Measurements from ENCODE around the gene PRKRIP1.

Gene PRKRIP1

DNA sequence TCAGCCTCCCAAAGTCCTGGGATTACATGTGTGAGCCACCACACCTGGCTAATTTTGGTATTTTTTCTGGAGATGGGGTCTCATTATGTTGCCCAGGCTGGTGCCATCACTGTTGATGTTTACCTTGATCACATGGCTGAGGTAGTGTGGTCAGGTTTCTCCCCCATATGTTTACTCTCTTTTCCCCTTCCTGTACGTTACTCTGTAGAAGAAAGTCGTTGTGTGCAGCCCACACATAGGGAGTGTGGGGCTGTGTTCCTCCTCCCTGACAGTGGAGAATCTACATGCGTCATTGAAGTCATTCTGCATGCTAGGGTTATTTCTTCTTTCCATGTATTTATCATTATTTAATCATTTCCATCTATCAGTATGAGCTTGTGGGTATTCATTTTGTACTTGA, 20.9 kb downstream of the PRKRIP1 start:
- TF ChIP-seq, protein P1, sequence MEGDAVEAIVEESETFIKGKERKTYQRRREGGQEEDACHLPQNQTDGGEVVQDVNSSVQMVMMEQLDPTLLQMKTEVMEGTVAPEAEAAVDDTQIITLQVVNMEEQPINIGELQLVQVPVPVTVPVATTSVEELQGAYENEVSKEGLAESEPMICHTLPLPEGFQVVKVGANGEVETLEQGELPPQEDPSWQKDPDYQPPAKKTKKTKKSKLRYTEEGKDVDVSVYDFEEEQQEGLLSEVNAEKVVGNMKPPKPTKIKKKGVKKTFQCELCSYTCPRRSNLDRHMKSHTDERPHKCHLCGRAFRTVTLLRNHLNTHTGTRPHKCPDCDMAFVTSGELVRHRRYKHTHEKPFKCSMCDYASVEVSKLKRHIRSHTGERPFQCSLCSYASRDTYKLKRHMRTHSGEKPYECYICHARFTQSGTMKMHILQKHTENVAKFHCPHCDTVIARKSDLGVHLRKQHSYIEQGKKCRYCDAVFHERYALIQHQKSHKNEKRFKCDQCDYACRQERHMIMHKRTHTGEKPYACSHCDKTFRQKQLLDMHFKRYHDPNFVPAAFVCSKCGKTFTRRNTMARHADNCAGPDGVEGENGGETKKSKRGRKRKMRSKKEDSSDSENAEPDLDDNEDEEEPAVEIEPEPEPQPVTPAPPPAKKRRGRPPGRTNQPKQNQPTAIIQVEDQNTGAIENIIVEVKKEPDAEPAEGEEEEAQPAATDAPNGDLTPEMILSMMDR (IDR thresholded peaks at IDR 0.05; ENCODE audit: low read depth, low read length), result no peak
- no peak overlapping the region for H3K4me3 ChIP-seq (ENCODE audit: low read depth, low read length)

DNA sequence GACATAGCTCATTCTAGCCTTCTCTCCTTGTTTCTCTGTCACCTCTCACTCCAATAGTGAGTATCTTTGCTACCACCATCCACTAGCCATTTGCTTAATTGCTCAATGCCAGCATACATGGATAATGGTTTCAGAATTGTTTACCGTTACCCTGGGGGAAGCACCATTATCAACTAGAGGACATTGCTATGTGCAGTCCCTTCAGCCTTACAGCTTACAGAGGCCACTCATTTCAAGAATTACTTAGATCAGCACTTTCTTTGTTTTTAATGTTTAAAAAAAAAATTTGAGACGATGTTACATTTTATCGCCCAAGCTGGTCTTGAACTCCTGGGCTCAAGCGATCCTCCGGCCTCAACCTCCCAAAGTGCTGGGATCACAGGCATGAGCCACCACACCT, 22.4 kb downstream of the PRKRIP1 start:
- TF ChIP-seq, protein P1 (IDR thresholded peaks at IDR 0.05; ENCODE audit: low read depth, low read length), result no peak
- H3K4me3 ChIP-seq (ENCODE audit: low read depth, low read length), result no peak overlapping the region

DNA sequence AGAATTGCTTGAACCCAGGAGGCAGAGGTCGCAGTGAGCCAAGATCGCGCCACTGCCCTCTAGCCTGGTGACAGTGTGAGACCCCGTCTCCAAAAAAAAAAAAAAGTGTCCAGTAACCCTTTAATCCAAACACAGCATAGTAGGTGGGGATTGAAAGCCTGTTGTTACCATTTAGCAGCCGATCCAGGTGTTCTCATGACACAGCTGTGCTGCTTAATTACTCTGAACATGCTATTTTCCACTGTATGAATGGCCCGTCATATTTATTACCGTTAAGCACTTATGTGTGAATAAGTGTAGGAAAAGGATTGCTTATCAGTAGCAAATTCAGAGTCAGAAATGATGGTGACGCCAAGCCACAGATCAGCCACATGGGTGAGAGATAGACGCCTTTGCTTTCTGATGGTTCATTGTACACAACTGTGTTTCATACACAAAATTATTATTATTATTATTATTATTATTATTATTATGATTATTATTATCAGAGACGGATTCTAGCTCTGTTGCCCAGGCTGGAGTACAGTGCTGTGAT, 25.6 kb downstream of the PRKRIP1 start:
- TF ChIP-seq, protein P1 (IDR thresholded peaks at IDR 0.05; ENCODE audit: low read depth, low read length), result no peak
- no peak overlapping the region for H3K4me3 ChIP-seq (ENCODE audit: low read depth, low read length)

DNA sequence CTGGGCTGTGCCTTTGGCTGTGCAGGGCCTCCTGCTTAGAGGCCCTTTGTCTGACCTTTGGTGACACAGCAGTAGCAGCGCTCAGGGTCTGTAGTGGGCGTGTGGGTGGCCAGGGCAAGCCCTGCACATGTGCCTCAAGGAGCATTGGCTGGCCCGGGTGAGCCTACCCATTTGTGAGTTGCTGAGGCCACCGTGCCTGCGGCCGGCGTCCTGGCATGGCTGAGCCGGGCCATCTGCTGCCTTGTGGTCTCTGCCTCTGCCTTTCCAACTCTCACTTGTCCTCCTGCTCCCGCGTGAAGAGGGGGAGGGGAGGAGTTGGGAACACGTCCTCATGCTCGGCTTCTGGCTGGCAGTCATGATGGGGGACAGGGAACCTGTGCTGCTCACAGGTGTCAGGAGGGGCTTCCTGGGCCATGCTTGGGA, 28.0 kb downstream of the PRKRIP1 start:
- no peak overlapping the region for H3K4me3 ChIP-seq (ENCODE audit: low read depth, low read length)
- TF ChIP-seq, protein P1 (IDR thresholded peaks at IDR 0.05; ENCODE audit: low read depth, low read length), result no peak

DNA sequence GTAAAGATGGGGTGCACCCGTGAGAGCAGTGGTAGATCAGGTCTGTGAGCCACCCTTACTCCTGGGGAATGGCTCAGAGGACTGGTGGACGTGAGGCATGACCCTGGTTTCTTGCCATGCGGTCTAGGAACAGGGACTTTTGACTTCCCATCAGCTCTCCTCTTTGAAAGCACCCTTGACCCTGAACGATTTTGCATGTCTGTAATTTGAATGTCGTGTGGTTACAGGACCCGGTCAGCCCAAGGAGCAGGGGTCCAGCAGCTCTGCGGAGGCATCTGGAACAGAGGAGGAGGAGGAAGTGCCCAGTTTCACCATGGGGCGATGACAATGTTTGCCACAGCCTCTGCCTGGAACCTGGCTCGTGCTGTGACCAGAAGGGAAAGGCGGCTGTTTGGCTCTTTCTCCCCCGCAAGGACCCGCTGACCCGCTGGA, 28.6 kb downstream of the PRKRIP1 start:
- no peak overlapping the region for H3K4me3 ChIP-seq (ENCODE audit: low read depth, low read length)
- TF ChIP-seq, protein P1 (IDR thresholded peaks at IDR 0.05; ENCODE audit: low read depth, low read length), result no peak

DNA sequence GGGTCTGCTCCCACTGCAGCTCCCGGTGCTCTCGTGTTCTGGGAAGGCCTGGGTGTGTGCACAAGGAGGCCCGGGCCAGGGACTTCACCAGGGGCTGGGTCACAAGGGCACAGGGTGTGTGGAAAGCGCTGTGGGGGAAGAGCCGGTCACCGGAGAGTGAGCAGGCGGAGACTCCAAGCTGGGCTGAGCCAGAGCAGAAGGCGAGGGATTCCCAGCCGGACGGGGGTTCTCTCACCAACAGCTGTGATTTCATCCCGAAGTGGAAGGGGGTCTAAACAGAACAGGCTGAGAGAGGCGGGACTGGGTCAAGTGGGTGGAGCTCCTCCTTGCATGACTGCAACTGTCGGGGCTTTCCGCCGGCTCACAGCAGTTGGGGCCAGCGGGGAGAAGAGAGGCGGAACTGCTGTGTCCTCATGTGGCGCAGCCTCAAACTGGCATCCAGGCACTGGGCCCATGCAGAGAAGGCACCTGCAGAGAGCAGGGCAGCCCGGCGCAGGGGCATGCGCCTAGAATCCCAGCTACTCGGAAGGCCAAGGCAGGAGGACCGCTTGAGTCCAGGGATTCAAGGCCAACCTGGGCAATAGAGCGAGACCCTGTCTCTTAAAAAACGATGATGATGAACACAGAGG, 29.6 kb downstream of the PRKRIP1 start:
- TF ChIP-seq, protein P1 (IDR thresholded peaks at IDR 0.05; ENCODE audit: low read depth, low read length), result no peak
- no peak overlapping the region for H3K4me3 ChIP-seq (ENCODE audit: low read depth, low read length)

DNA sequence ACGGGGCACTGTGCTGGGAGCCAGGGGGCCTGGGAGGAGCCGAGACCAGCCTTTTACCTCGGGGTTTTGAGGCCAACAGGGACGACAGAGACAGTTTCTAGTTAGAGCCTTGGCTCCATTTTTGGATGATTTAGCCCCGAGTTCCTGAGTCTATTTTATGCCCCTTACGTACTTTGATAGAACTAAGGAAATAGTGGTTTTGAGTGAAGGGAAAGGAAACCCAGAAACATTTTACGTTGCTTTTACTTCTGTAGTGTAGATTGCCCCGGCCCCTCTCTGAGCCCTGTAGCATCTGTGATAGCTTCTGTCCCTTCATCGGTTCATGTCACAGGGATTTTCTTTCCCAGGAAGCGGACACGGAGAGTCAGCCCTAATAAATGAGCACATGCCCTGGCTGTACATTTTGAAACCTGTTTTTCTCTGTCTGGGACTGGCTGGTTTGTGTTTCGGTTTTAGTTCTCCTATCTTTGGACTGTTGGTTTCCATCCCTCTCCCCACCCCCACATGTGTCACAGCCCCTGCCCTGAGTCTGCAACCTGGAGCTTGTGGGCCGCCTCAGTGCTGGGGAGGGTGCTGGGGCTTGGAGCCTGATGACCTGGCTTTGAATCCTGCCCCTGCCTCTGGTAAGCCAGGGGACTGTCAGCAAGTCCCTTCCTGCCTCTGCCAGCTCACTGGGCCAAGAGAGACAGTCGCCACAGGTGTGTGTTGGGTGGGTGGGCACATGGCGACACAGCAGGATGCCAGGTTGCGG, 30.3 kb downstream of the PRKRIP1 start:
- TF ChIP-seq, protein P1 (IDR thresholded peaks at IDR 0.05; ENCODE audit: low read depth, low read length), result no peak
- H3K4me3 ChIP-seq (ENCODE audit: low read depth, low read length), result no peak overlapping the region

All from WI38 (cell line).